Fibroblast of the conjunctiva (primary cell): ENCODE data around the gene PUSL1.
A peak's percentile ranks its signal among the peaks of the same experiment; 100 is the strongest.

Source experiments
- DNase-seq: peaks from one replicate; pipeline ENCODE4 v3.0.0-alpha.2; 2010; ENCODE audit warnings: low read depth

PUSL1 gene

GRCh38 chr1:1354271-1355247 is 46.2 kb downstream of the PUSL1 start:
- no peak for DNase-seq

- no peak for DNase-seq
Measured at GRCh38 chr1:1355416-1355815, 47.0 kb downstream of the PUSL1 start.

- no peak for DNase-seq
Measured at GRCh38 chr1:1356166-1356795, 47.9 kb downstream of the PUSL1 start.

- no peak for DNase-seq
Measured at GRCh38 chr1:1356796-1357401, 48.5 kb downstream of the PUSL1 start.

- no peak for DNase-seq
Measured at GRCh38 chr1:1357871-1358432, 49.6 kb downstream of the PUSL1 start.

- peak; percentile 88 for DNase-seq
Measured at GRCh38 chr1:1358433-1359271, 50.3 kb downstream of the PUSL1 start, which contains the start of gene MXRA8. Gene MXRA8, minus strand, starts transcription at chr1:1358555. Its CDS starts 51 bp downstream, at chr1:1358504.

- peak; percentile 63 for DNase-seq
Measured at GRCh38 chr1:1359308-1359663, 50.9 kb downstream of the PUSL1 start.

GRCh38 chr1:1359664-1360468 is 51.5 kb downstream of the PUSL1 start:
- peak; percentile 63 for DNase-seq

GRCh38 chr1:1360506-1361169 is 52.2 kb downstream of the PUSL1 start:
- peak; percentile 81 for DNase-seq
